ENCODE results near the gene LHX4.

Gene LHX4

GRCh38 chr1:180192172-180192571, 37.9 kb upstream of the LHX4 start:
- no peak for TF ChIP-seq CTCF (IDR thresholded peaks at IDR 0.05; ENCODE audit: control insufficient read depth, extremely low read depth, insufficient read depth)
- H3K4me3 ChIP-seq (ENCODE audit: low read depth, low read length), result no peak overlapping the region
- no peak for DNase-seq (ENCODE audit: low read depth)

- no peak for DNase-seq (ENCODE audit: low read depth)
- no peak for TF ChIP-seq CTCF (IDR thresholded peaks at IDR 0.05; ENCODE audit: control insufficient read depth, extremely low read depth, insufficient read depth)
Observed at GRCh38 chr1:180193141-180194047, 36.7 kb upstream of the LHX4 start.

GRCh38 chr1:180194048-180194425, 36.0 kb upstream of the LHX4 start:
- no peak for DNase-seq (ENCODE audit: low read depth)
- H3K4me3 ChIP-seq (ENCODE audit: low read depth, low read length), result no peak overlapping the region
- no peak for TF ChIP-seq CTCF (IDR thresholded peaks at IDR 0.05; ENCODE audit: control insufficient read depth, extremely low read depth, insufficient read depth)

More at GRCh38 chr1:180193141-180194047, 36.7 kb upstream of the LHX4 start:
- no peak overlapping the region for H3K4me3 ChIP-seq (ENCODE audit: low read depth, low read length)

GRCh38 chr1:180194546-180195207, 35.4 kb upstream of the LHX4 start:
- no peak overlapping the region for H3K4me3 ChIP-seq (ENCODE audit: low read depth, low read length)
- TF ChIP-seq CTCF (IDR thresholded peaks at IDR 0.05; ENCODE audit: control insufficient read depth, extremely low read depth, insufficient read depth), result no peak
- DNase-seq (ENCODE audit: low read depth), result no peak

GRCh38 chr1:180195401-180195800, 34.7 kb upstream of the LHX4 start:
- no peak for DNase-seq (ENCODE audit: low read depth)
- no peak for TF ChIP-seq CTCF (IDR thresholded peaks at IDR 0.05; ENCODE audit: control insufficient read depth, extremely low read depth, insufficient read depth)
- H3K4me3 ChIP-seq (ENCODE audit: low read depth, low read length), result no peak overlapping the region

- DNase-seq (ENCODE audit: low read depth), result no peak
- H3K4me3 ChIP-seq (ENCODE audit: low read depth, low read length), result no peak overlapping the region
- no peak for TF ChIP-seq CTCF (IDR thresholded peaks at IDR 0.05; ENCODE audit: control insufficient read depth, extremely low read depth, insufficient read depth)
Observed at GRCh38 chr1:180195916-180196315, 34.1 kb upstream of the LHX4 start.

Measured in LNCaP clone FGC (cell line).